GM10266 (cell line): ENCODE measurements around the gene RAB22A.

Experiments
- DNase-seq: peaks from one replicate; pipeline ENCODE4 v3.0.0; 2012; ENCODE audit errors: extremely low spot score
- TF ChIP-seq, protein P1 (sequence below): IDR thresholded peaks from 2 replicates; pipeline ENCODE4 v1.5.1; 2012; ENCODE audit warnings: mild to moderate bottlenecking, low read depth; ENCODE audit not compliant: control insufficient read depth, insufficient read depth; ENCODE audit errors: missing control alignments

Gene RAB22A

DNA sequence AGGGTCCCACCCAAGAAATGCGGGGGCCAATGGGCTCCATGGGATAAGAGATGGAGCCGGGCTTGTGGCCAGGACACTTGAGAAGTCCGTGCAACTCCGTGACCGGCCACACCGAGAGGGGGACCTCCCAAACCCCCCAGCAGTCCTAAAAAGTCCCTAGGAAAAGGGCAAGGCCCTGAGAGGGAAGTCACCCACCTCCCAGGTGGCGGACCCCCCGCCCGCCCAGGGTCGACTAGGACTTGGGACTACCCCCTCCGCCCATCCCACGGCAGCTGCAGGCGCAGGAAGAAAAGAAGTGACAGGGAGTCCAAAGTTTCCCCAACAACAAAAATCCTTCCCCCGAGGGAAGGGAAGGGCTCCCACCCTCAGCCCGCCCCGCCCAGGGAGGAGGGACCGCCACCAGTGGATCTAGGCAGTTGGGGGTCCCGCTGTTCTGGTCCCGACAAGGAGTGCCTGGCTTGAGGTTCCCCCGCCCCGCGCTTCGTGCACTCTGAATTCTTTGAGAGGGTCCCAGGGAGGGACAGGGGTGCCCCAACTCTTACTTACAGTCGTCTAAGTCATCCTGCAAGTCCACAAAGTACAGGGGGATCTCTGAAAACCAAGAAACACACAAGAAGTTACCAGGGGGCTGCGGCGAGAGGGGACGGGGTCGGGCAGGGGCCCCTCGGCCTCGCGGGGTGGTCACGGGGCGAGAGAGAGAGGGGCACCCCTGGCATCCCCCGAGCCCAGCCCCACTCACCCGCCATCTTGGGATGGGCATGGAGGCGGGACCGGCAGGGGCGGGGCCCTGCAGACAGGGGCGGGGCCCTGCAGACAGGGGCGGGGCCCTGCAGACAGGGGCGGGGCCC is 611 bp upstream of the RAB22A start:
- TF ChIP-seq, protein P1, sequence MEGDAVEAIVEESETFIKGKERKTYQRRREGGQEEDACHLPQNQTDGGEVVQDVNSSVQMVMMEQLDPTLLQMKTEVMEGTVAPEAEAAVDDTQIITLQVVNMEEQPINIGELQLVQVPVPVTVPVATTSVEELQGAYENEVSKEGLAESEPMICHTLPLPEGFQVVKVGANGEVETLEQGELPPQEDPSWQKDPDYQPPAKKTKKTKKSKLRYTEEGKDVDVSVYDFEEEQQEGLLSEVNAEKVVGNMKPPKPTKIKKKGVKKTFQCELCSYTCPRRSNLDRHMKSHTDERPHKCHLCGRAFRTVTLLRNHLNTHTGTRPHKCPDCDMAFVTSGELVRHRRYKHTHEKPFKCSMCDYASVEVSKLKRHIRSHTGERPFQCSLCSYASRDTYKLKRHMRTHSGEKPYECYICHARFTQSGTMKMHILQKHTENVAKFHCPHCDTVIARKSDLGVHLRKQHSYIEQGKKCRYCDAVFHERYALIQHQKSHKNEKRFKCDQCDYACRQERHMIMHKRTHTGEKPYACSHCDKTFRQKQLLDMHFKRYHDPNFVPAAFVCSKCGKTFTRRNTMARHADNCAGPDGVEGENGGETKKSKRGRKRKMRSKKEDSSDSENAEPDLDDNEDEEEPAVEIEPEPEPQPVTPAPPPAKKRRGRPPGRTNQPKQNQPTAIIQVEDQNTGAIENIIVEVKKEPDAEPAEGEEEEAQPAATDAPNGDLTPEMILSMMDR: no peak
- DNase-seq: peak; percentile 81

- TF ChIP-seq, protein P1: no peak
- no peak for DNase-seq
These were observed 822 bp downstream of the RAB22A start for GRCh38 chr20:58310291-58310782.

DNA sequence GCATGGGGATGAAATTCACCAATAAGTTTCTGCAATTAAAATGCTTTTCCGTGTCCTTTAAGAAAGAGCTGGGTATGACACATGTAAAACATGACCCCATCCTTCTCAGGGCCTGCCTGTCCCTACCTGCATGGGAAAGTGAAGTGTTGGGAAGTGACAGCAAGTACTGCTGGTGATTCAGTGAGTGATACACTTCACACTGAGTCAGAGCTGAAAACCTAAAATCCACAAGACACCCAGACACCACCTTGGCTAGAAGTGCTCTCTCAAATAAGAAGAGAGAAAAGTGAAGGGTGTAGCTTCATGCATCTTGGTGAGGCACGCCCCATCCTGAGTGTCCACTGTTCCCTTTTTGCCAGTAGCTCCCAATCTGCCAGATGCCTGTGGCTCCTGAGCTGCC is 3.3 kb downstream of the RAB22A start:
- TF ChIP-seq, protein P1: no peak
- DNase-seq: no peak

DNA sequence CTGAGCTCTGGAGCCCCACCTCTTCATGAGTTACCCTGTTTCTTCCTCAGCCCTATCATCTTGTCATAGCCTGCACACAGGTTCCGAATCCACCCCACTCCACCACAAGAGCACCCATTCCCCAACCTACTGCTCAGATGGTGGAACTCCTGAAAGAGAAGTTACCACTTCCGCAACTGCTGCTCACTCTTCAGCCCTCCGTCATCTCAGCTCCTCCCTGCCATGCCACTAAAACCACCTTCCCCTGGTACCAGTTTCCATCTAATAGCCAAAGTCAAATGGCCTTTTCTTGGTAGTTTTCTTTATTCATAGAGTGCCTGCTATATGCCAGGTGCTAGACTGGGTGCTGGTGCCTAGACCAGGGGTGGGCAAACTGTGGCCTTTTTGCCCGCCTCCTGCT is 3.9 kb downstream of the RAB22A start:
- TF ChIP-seq, protein P1: no peak
- no peak for DNase-seq

- TF ChIP-seq, protein P1: no peak
- no peak for DNase-seq
These were observed 11.7 kb downstream of the RAB22A start for GRCh38 chr20:58321205-58321604.

DNA sequence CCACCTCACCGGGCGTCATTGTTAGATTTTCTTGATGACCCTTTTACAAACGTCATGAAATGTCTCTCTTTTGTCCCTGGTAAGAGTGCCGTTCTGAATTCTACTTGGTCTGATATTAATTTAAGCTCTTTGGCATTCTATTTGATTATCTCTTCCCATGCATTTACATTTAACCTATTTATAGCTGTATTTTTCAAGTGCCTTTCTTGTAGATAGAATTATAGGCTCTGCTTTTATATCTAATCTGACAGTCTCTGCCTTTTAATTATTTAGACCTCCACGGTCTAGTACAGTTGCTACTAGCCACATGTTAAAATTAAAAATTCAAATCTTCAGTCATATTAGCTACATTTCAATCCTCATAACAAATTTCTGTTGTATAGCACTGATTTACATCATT is 12.6 kb downstream of the RAB22A start:
- TF ChIP-seq, protein P1: no peak
- DNase-seq: no peak

- TF ChIP-seq, protein P1: no peak
- no peak for DNase-seq
These were observed 16.4 kb downstream of the RAB22A start for GRCh38 chr20:58325912-58326311.
